CD14-positive monocyte (primary cell): ENCODE data around the gene PPP6C. TPM values are rescaled to one million over a fixed set of nuclear protein-coding genes. Genes with fewer than 3 reads are reported as not detected.
A peak's percentile ranks its signal among the peaks of the same experiment; 100 is the strongest.
"Not testable (repeated sequence)": the region's sequence is repeated elsewhere in the genome, so short reads cannot be mapped to it uniquely, and the experiment has no call there.

Experiments
- DNase-seq, 3 donors: peaks; one replicate each; pipeline ENCODE4 v3.0.0-alpha.2; 2011 to 2022
- H2AFZ ChIP-seq: 2 replicates; pipeline ENCODE4 v1.6.0; 2012; ENCODE audit warnings: mild to moderate bottlenecking, low read depth, low read length, inconsistent platforms; ENCODE audit not compliant: insufficient read depth, poor library complexity, severe bottlenecking
- H3K27ac ChIP-seq, 2 donors: 1 replicate in 1 of 2; 2 replicates in 1 of 2; pipeline ENCODE4 v1.5.1; 2012 to 2013; ENCODE audit warnings: low read length in 2 of 2, control low read depth in 1 of 2, inconsistent platforms in 1 of 2, low read depth in 1 of 2, mild to moderate bottlenecking in 1 of 2
- H3K27me3 ChIP-seq, 2 donors: one replicate each; pipeline versions ENCODE4 v1.6.0 to v1.6.1; 2011 to 2013; ENCODE audit warnings: low read length in 2 of 2; ENCODE audit not compliant: control insufficient read depth in 2 of 2, insufficient read depth in 2 of 2
- H3K36me3 ChIP-seq, 2 donors: replicated peaks in 1 of 2; 1 replicate in 1 of 2; 2 replicates in 1 of 2; pipeline versions ENCODE4 v1.5.1 to v1.6.1; 2012 to 2013; ENCODE audit warnings: low read length in 2 of 2, control low read depth in 1 of 2, inconsistent platforms in 1 of 2, mild to moderate bottlenecking in 1 of 2; ENCODE audit not compliant: insufficient read depth in 2 of 2, control insufficient read depth in 1 of 2
- H3K4me1 ChIP-seq, 2 donors: 1 replicate in 1 of 2; 2 replicates in 1 of 2; pipeline versions ENCODE4 v1.5.1 to v1.6.1; 2012 to 2013; ENCODE audit warnings: low read length in 2 of 2, control low read depth in 1 of 2, inconsistent platforms in 1 of 2, mild to moderate bottlenecking in 1 of 2, moderate library complexity in 1 of 2; ENCODE audit not compliant: insufficient read depth in 2 of 2, control insufficient read depth in 1 of 2
- H3K4me2 ChIP-seq: replicated peaks from 2 replicates; pipeline ENCODE3; 2012; ENCODE audit warnings: low read length, moderate library complexity, mild to moderate bottlenecking; ENCODE audit not compliant: poor library complexity, severe bottlenecking; ENCODE audit errors: extremely low read depth
- H3K4me3 ChIP-seq, 3 experiments: fragments of 200-600 bp in 1 of 3; sonication (generic) in 1 of 3; replicated peaks in 1 of 3; 1 replicate in 2 of 3; 2 replicates in 1 of 3; pipeline ENCODE4 v1.5.1; 2011 to 2013; ENCODE audit warnings: low read length in 3 of 3, mild to moderate bottlenecking in 3 of 3, control low read depth in 2 of 3, low read depth in 2 of 3, inconsistent platforms in 1 of 3, moderate library complexity in 1 of 3
- H3K79me2 ChIP-seq: 2 replicates; pipeline ENCODE4 v1.6.0; 2012; ENCODE audit warnings: mild to moderate bottlenecking, control low read depth, inconsistent platforms, low read length, moderate library complexity; ENCODE audit not compliant: insufficient read depth
- H3K9ac ChIP-seq: 2 replicates; pipeline ENCODE4 v1.6.0; 2017; ENCODE audit warnings: low read length, mild to moderate bottlenecking; ENCODE audit not compliant: insufficient read depth, poor library complexity, severe bottlenecking
- H3K9me3 ChIP-seq, 2 donors: replicated peaks in 1 of 2; 1 replicate in 1 of 2; 2 replicates in 1 of 2; pipeline versions ENCODE4 v1.5.1 to v1.6.1; 2012 to 2013; ENCODE audit warnings: low read length in 2 of 2, control low read depth in 1 of 2; ENCODE audit not compliant: control insufficient read depth in 1 of 2, insufficient read depth in 1 of 2
- H4K20me1 ChIP-seq: 2 replicates; pipeline ENCODE4 v1.6.0; 2012; ENCODE audit warnings: mild to moderate bottlenecking, low read length, control low read depth, moderate library complexity; ENCODE audit not compliant: insufficient read depth
- H3K27ac Mint-ChIP-seq, 7 donors: one replicate each; pipeline ENCODE4 v1.8.0; 2020; ENCODE audit warnings: mild to moderate bottlenecking in 7 of 7, mixed read lengths in 7 of 7, moderate library complexity in 6 of 7, inconsistent platforms in 2 of 7
- H3K27me3 Mint-ChIP-seq, 3 donors: one replicate each; pipeline ENCODE4 v1.8.0; 2021 to 2022; ENCODE audit warnings: low read depth in 3 of 3, mild to moderate bottlenecking in 3 of 3, mixed read lengths in 3 of 3, moderate library complexity in 3 of 3, inconsistent platforms in 1 of 3
- H3K36me3 Mint-ChIP-seq, 2 donors: one replicate each; pipeline ENCODE4 v1.8.0; 2020; ENCODE audit warnings: mixed read lengths in 2 of 2, inconsistent platforms in 1 of 2, mild to moderate bottlenecking in 1 of 2
- H3K4me1 Mint-ChIP-seq: one replicate; pipeline ENCODE4 v1.8.0; 2020; ENCODE audit warnings: mild to moderate bottlenecking, mixed read lengths
- H3K4me3 Mint-ChIP-seq, 2 donors: one replicate each; pipeline ENCODE4 v1.8.0; 2020; ENCODE audit warnings: mild to moderate bottlenecking in 2 of 2, mixed read lengths in 2 of 2, moderate library complexity in 1 of 2
- H3K9me3 Mint-ChIP-seq, 7 donors: one replicate each; pipeline ENCODE4 v1.8.0; 2020 to 2022; ENCODE audit warnings: mixed read lengths in 7 of 7, mild to moderate bottlenecking in 6 of 7, moderate library complexity in 6 of 7, inconsistent platforms in 2 of 7
- WGBS: methylation state at CpG from one replicate; pipeline ENCODE4 v1.1.5; 2013; ENCODE audit warnings: missing lambda C conversion rate; ENCODE audit not compliant: insufficient coverage; 5-methylcytosine and 5-hydroxymethylcytosine counted together
- intact Hi-C, 2 donors: fragments of 100-400 bp; cut with micrococcal nuclease; formaldehyde crosslinking; loops; one replicate each; pipeline versions ENCODE4 v1.15.0 to v1.15.1; 2023
- polyA plus RNA-seq, 3 donors: library from polyadenylated mRNA; depleted of rRNA in 1 of 3; unstranded in 2 of 3; stranded (reverse) in 1 of 3; fragments of 300-500 nt in 2 of 3; fragments of >200 nt in 1 of 3; fragmentation: Illumina TruSeq in 2 of 3; gene quantifications; 1 replicate in 2 of 3; 2 replicates in 1 of 3; pipeline ENCODE4 v1.2.3, GENCODE V29; 2012 to 2021
- TF ChIP-seq, protein P1 (sequence below): fragments of 200-600 bp; IDR thresholded peaks from one replicate; pipeline ENCODE4 v1.8.0; 2022; ENCODE audit warnings: antibody characterized with exemption, mild to moderate bottlenecking

Gene PPP6C
- polyA plus RNA-seq, 3 donors = 20.0 to 48.1 (median 36.9) TPM

DNA sequence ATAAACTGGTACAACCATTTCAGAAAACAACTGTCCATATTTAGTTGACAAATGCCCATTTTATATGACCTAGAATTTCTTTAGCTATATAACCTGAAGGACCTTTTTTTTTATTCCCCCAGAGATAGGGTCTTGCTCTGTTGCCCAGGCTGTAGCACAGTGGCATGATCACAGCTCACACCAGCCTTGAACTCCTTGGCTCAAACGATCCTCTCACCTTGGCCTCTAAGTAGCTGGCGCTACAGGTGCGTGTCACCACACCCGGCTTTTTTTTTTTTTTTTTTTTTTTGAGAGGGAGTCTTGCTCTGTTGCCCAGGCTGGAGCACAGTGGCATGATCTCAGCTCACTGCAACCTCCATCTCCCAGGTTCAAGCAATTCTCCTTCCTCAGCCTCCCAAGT lies 75.1 kb downstream of the PPP6C start:
- no CpG with 5 or more reads among the region's 4 CpGs for WGBS
- peaks cover 6 to 32% (median 17%) of the 10 kb centered on the region in 7 donors for H3K9me3 Mint-ChIP-seq
- H3K4me1 ChIP-seq, H3K4me3 ChIP-seq, DNase-seq, H3K27me3 Mint-ChIP-seq, H3K4me3 Mint-ChIP-seq, H3K4me1 Mint-ChIP-seq, H2AFZ ChIP-seq, H3K36me3 Mint-ChIP-seq, intact Hi-C loops, H3K27me3 ChIP-seq, H3K9ac ChIP-seq, H3K79me2 ChIP-seq, H3K36me3 ChIP-seq, H3K4me2 ChIP-seq, H3K27ac ChIP-seq, H4K20me1 ChIP-seq, H3K27ac Mint-ChIP-seq: not testable (repeated sequence)
- peaks cover 6 to 18% of the 10 kb centered on the region in 2 donors for H3K9me3 ChIP-seq

DNA sequence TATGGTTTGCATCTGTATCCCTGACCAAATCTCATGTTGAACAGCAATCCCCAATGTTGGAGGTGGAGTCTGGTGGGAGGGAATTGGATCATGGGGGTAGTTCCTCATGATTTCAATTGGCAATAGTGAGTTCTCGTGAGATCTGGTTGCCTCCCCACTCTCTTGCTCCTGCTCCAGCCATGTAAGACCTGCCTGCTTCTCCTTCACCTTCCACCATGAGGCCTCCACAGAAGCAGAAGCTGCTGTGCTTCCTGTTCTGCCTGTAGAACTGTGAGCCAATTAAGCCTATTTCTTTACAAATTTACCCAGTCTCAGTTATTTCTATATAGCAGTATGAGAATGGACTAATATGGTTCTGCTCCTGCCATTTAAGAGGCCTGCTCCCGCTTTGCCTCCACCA lies 79.1 kb downstream of the PPP6C start:
- Histone ChIP-seq H3K9me3 (peaks cover 6 to 18% of the 10 kb centered on the region in 2 donors), H3K27ac (no peak overlapping the region), H3K4me3 (no peak overlapping the region), H3K4me1 (no peaks in the 10 kb centered on the region), H3K9ac (no peak overlapping the region), H3K36me3 (no peaks in the 10 kb centered on the region), H3K79me2 (no peaks in the 10 kb centered on the region), H3K4me2 (no peak overlapping the region), H3K27me3 (no peaks in the 10 kb centered on the region), H4K20me1 (no peaks in the 10 kb centered on the region), H2AFZ (no peak overlapping the region)
- Mint-ChIP-seq H3K27me3 (peaks cover 0 to 1% (median 0%) of the 10 kb centered on the region in 3 donors), H3K36me3 (peaks cover 0 to 8% of the 10 kb centered on the region in 2 donors), H3K9me3 (peaks cover 6 to 44% (median 20%) of the 10 kb centered on the region in 7 donors), H3K27ac (peak overlapping the region in 2 of 7 donors; percentile 41 to 42), H3K4me1 (no peaks in the 10 kb centered on the region), H3K4me3 (no peak overlapping the region)
- TF ChIP-seq, protein P1, sequence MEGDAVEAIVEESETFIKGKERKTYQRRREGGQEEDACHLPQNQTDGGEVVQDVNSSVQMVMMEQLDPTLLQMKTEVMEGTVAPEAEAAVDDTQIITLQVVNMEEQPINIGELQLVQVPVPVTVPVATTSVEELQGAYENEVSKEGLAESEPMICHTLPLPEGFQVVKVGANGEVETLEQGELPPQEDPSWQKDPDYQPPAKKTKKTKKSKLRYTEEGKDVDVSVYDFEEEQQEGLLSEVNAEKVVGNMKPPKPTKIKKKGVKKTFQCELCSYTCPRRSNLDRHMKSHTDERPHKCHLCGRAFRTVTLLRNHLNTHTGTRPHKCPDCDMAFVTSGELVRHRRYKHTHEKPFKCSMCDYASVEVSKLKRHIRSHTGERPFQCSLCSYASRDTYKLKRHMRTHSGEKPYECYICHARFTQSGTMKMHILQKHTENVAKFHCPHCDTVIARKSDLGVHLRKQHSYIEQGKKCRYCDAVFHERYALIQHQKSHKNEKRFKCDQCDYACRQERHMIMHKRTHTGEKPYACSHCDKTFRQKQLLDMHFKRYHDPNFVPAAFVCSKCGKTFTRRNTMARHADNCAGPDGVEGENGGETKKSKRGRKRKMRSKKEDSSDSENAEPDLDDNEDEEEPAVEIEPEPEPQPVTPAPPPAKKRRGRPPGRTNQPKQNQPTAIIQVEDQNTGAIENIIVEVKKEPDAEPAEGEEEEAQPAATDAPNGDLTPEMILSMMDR = no peak
- intact Hi-C loops = no loop called here
- DNase-seq = no peak
- no CpG with 5 or more reads among the region's 2 CpGs for WGBS

DNA sequence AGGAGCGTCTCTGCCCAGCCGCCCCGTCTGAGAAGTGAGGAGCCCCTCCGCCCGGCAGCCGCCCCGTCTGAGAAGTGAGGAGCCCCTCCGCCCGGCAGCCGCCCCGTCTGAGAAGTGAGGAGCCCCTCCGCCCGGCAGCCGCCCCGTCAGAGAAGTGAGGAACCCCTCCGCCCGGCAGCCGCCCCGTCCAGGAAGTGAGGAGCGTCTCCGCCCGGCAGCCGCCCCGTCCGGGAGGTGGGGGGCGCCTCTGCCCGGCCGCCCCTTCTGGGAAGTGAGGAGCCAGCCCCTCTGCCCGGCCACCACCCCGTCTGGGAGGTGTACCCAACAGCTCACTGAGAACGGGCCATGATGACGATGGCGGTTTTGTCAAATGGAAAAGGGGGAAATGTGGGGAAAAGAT lies 81.1 kb downstream of the PPP6C start:
- H3K9ac ChIP-seq, intact Hi-C loops, H2AFZ ChIP-seq: not testable (repeated sequence)

More for the DNA sequence above, 81.1 kb downstream of the PPP6C start:
- H3K36me3 ChIP-seq, H4K20me1 ChIP-seq, H3K4me1 Mint-ChIP-seq, H3K4me2 ChIP-seq, H3K4me3 Mint-ChIP-seq, H3K4me3 ChIP-seq, H3K36me3 Mint-ChIP-seq, H3K27ac ChIP-seq, H3K4me1 ChIP-seq, H3K27me3 ChIP-seq, DNase-seq, H3K79me2 ChIP-seq, H3K27me3 Mint-ChIP-seq, H3K27ac Mint-ChIP-seq: not testable (repeated sequence)
- H3K9me3 Mint-ChIP-seq = peaks cover 6 to 35% (median 13%) of the 10 kb centered on the region in 7 donors
- H3K9me3 ChIP-seq = peaks cover 0 to 12% of the 10 kb centered on the region in 2 donors
- 97% methylated on average over 21 of the region's 33 CpGs for WGBS
